GM10847 (cell line): ENCODE measurements around the gene RELL1.
A peak's percentile ranks its signal among the peaks of the same experiment; 100 is the strongest.

ENCODE experiments used
- POLR2A ChIP-seq: IDR thresholded peaks from 2 replicates; pipeline ENCODE4 v1.6.1; 2011; ENCODE audit not compliant: insufficient read length; ENCODE audit errors: extremely low read depth

The RELL1 gene

DNA sequence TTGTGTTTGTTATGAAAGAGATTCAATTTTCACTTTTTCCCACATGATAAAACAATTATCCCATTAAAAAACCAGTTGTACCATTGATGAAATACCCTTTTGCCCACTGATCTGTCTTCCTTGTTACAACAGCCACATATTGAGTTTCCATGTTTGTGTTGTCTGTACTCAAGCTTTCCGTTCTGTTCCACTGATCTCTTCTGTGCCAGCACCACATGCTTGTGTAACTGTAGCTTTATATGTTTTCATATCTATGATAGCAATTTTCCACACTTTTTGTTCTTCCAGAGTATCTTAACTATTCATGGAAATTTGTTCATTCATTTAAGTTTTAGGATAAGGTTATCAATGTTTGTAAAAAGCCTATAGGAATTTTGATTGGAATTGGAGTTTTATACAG lies 24.3 kb upstream of the RELL1 start:
- no peak for TF ChIP-seq POLR2A

DNA sequence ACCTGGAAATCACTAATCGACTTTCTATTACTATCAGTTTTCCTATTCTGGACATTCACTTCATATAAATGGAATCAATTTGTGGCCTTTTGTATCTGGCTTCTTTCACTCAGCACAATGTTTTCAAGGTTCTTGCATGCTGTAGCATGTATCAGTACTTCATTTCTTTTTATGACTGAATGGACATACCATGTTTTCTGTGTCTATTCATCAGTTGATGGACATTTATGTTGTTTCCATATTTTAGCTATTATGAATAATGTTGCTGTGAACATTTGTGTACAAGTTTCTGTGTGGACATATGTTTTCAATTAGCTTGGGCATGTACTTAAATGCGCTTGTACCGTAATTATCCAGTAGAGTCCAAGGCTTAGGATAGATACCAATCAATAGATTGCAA lies 19.9 kb upstream of the RELL1 start:
- no peak for TF ChIP-seq POLR2A

DNA sequence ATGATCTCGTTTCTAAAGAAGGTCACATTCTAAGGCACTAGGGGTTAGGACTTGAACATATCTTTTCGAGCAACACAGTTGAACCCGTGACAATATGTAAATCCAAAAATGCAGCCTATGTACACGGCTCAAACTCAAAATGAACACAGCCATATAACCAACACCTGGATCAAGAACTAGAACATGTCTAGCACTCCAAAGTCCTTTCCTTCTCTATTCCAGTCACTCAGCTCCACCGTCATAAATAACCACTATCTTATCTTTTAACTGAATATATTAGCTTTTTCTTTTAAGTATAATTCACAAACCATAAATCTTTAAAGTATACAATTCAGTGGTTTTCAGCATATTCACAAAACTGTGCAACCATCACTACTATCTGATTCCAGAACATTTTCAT lies 19.4 kb upstream of the RELL1 start:
- no peak for TF ChIP-seq POLR2A

DNA sequence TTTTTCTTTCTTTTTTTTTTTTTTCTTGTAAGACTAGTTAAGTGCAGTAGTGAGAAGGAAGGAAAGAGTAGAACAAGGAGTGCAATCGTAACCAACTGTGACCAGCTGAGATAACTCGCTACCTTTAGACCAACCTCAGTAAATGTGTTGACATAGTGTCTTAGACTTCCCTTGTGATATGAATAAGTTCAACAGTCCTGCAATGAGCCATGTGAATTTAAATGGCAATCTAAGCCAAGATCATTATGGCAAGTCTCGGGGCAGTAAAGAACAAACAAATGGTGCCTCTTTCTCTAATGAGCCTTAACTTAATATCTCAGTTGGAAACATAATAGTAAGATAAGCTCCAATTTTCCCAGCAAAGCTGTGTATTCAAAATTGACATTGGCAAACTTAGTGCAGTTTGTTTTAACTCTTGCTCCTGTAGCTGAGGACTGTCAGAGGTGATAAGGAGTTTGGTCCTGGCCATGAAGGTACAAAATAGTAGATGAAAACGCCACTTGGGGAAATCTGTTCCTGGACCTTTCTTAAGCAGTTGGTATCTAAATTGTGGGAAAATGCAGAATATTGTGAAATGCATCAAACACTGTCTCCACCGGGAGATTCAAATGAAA lies 13.8 kb upstream of the RELL1 start:
- TF ChIP-seq POLR2A: no peak

DNA sequence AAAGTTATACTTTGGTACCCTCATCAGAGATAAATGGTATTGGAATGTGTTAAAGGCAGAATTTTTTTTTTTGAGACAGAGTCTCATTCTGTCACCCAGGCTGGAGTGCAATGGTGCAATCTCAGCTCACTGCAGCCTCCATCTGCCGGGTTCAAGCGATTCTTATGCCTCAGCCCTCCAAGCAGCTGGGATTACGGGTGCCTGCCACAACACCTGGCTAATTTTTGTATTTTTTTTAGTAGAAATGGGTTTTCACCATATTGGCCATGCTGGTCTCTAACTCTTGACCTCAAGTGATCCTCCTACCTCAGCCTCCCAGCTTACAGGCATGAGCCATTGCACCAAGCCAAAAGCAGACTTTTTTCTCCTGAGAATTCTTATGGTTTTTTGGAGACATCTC lies 11.4 kb upstream of the RELL1 start:
- TF ChIP-seq POLR2A: no peak

DNA sequence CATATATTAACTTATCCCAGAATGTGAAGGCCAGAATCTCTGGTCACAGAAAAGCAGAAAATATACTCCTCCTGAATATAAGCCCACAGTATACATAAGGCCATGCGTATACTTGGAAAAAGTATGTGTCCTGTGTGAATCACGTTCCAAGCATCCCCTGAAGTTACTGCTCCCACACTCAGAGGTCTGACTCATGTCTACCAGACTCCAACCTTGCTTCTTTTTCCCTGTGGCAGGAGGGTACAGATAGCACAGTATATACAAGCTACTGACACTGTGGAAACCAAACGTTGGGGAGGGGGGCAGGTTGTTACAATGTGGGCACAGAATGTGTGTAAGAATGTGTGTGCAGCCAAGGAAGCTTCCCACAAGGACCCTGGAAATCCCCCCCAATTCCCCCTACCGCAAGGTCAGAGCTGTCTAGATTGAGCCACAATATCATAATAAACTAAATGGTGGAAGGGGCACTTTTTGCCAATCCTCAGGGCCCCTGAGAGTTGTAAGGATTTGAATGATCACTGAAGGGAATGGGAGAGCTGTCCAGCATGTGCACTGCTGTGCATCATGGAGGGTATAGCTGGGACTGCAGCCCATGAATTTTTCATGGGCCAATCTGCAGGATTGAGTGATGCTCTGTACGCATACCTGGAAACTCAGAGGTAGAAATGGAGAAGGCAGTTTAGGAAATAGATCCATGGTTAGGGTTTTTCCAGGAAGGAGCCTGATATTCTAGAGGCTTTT lies 7.4 kb upstream of the RELL1 start:
- TF ChIP-seq POLR2A: no peak

DNA sequence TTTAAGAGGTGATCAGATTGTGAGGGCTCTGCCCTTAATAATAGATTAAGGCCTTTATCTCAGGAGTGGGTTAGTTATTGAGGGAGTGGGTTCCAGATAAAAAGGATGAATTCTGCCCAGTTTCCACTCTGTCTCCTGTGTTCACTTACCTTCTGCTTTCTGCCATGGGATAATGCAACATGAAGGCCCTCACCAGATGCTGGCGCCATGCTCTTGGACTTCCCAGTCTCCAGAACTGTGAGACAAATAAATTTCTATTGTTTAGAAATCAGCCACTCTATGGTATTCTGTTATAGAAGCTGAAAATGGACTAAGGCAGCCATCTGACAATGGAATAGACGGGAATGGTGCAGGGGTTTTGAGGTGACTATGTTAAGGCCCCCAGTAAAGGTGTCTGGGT lies 6.9 kb upstream of the RELL1 start:
- TF ChIP-seq POLR2A: no peak

DNA sequence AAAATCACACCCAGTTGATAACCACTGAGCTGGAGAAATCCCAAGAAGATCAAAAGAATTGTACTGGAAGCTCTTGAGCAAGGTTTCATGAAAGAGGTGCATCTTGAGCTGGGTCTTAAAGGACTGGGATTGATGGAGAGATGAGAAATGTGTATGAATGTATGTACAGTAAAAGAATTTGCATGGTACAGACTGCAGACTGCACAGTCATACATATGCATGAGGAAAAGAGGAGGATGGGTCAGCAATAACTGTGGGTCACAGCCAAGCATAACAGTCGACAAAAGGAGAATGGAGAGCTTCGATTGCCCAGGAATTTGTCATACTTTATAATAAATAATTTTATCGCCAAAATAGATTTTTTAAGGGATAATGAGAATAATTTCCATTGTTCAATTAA lies 4.8 kb upstream of the RELL1 start:
- TF ChIP-seq POLR2A: no peak

DNA sequence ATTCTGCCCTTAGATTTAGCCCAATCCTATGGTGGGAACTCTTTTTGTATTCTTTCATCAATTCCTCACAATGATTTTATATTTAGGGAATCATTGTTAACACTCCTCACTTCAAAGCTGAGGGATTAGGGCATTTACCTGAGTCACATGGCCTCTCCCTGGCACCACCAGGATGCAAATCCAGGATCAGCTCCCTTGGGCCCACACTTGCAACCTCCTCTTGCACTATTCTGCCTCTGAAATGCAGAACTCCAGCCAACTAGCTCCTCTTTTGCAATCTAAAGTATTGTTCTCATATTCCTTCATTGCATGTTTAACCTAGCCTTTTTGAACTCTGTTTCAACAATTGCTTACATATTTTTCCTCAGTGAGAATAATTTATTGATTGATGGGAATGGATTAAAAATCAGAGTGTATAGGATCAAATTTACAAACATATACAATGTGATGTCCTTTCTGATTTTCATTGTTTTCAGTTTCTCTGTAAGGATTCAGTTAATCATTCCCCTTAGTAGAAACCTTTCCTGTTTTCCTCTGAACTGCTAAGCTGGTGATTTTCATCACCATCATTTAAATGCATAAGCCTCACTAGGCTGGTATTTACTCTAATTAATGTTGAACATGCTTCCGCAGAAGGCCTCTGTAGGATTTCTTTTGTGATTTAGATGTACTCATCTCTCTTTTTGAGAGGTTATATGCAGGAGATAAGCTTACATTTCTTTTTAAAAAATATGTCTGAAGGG lies 3.3 kb upstream of the RELL1 start:
- no peak for TF ChIP-seq POLR2A

DNA sequence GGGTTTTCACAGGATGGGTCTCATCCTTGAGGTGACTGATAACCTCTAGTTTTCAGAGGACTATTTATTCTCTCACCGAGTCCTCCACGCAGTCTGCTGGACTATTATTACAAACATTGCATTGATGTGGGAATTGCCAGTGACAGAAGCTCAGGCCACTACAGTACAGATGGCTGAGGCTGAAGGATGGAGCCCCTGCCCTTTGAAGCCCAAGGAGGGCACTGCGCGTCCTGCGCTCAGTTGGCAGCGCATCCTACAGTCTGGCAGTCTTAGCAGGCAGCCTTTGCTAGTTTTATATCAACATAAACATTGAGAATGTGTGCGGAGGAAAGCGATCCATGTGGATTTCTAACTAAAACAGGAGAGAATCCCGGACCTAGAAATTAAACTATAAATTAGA lies 1.5 kb upstream of the RELL1 start:
- no peak for TF ChIP-seq POLR2A

DNA sequence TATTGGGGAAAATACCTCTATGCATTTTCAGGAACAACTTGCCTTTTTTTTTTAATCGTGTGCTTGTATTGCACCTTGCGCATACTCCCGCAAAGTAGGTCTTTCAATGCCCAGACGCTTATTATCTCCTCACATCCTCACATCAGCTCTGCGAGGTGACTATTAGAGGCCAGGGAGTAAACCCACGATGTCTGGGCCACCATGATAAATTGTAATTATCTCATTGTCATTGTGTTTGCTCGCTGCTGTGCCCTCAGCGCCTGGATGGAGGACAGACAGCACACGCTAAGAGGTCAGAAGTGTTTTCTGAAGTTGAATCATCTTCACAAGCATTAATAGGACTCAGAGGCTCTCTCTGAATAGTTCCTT lies 1.0 kb upstream of the RELL1 start:
- no peak for TF ChIP-seq POLR2A

DNA sequence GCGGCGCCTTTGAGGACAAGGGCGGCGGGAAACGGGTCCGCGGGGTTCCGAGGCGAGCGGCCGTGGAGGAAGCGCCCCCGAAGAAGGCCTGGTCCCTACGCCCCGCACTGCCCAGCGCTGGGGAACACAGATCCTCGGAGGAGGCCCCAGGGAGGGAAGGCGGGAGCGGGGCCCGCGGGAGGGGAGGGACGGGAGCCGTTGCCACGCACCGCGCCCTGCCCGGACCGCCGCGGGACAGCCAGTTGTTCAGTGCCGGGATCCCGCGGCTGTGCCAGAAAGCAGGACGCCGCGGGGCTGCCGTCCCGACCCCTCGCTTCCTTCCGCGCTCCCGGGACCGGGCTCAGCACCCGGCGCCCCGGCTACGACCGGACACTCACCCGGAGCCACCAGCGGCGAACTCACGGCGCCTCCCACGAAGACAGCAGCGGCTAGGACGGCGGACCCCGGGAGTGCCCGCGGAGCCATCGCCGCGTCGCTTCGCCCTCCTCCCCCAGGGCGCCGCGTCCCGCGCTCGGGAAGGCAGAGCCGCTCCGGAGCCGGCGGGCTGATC lies 278 bp downstream of the RELL1 start:
- peak; percentile 75 for TF ChIP-seq POLR2A

DNA sequence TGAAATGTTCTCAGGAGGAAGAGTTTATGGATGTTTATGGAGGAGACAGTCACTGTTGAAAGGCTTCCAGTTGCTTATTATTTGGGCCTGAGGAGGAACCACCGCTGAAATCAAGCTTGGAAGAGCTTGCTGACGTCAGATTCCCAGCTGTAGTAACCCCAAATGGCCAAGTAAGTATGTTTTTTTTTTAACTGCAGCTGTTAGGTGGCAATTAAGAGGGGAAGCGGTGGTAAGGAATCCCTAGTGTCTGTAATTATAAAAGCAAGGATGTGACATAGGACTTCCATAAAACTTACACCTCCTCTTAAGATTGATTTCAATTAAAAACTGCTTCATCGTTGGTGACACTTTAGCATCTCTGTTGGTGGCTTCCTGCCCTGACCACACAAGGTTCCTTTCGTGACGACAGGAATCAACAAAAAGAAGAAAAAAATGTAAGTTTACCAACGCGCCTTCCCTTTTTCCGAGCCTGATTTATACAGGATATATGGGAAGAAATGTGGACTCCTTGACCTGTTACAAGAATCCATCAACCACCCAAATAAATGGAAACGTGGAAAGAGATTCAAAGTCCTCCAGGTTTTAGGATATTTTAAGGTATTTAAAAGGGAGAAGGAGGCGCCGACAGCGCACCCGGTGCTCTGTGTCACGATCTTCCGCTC lies 884 bp downstream of the RELL1 start:
- TF ChIP-seq POLR2A: no peak

DNA sequence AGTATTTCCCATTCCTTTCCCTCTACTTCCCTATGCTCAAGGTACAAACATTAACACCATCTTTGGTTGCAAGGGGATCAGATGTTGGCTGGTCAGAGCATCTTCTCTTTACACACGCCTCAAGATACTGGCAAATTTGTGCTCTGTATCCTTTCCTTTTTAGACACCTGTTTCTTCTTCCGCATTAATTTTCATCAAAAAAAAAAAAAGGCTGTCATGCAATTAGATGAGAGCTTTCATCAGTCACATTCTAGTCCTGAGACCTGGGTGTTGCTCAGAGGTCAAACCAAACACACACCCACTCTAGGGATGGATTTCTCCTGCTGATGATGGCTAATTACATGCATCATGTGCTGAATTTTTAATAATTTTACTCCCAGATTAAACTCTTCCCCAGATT lies 2.0 kb downstream of the RELL1 start:
- TF ChIP-seq POLR2A: no peak

DNA sequence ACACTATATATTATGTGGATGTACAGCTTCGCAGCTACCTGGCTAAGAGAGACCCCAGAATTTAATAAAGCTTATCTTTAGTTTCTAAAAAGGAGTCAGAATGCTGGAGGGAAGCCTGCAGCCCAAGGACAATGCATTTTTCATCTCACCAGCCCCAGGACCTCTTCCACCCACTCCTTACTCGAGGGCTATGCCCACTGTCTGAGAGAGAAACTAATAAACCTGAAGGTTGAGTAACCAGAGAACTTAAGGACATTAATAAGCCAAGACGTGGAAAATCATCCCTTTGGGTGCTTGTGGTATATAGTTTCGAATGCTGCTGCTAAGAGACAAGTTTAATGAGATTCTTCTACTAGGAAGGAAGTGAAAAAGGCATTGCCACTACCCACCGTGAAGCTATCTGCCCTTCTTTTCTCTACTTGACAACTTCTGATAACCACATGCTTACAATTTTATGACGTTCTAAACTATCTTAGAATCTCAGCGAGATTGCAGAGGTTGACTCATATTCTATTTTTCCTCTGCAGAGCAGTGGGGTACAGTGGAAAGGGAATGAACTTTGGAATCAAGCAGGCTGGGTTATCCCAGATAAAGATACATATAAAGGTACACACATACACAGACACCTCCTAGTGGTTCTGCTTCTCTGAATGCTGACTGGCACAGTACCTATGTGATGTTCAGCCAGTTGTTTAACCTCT lies 3.3 kb downstream of the RELL1 start:
- TF ChIP-seq POLR2A: no peak
